A549 (cell line): ENCODE data around the gene NEURL1.

Experiments
- POLR2A ChIP-seq: IDR thresholded peaks from 2 replicates; pipeline ENCODE4 v1.6.1; 2012; ENCODE audit warnings: mild to moderate bottlenecking, low read length
- TF ChIP-seq, protein P1 (sequence below): fragments of >200 bp; sonication (Bioruptor Twin); formaldehyde crosslinking; IDR thresholded peaks from 3 replicates; pipeline ENCODE4 v1.5.1; 2016
- TF ChIP-seq, protein P2 (sequence below): fragments of 200-600 bp; sonication (generic); IDR thresholded peaks from 2 replicates; pipeline ENCODE4 v1.6.1; 2016; ENCODE audit warnings: antibody characterized with exemption, mild to moderate bottlenecking, moderate library complexity

DNA sequence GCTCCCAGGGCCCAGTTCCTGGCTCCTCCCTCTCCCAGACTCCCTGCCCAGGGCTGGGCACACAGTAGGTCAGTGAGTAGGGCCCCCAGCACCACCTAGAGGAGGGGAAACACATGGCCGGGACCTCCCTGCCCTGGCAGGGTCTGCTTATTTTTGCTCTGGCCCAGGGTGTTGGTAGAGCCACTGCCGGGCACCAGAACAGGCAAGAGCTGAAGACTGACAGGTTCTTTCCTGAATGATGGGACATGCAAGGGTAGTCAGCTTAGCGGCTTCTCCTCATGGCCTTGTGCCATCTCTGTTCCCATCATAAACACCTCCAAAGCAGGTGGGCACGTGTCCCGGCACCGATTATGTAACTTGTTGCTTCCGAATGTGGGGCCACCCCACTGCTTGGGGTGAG is 86.5 kb downstream of the NEURL1 start:
- TF ChIP-seq, protein P1, sequence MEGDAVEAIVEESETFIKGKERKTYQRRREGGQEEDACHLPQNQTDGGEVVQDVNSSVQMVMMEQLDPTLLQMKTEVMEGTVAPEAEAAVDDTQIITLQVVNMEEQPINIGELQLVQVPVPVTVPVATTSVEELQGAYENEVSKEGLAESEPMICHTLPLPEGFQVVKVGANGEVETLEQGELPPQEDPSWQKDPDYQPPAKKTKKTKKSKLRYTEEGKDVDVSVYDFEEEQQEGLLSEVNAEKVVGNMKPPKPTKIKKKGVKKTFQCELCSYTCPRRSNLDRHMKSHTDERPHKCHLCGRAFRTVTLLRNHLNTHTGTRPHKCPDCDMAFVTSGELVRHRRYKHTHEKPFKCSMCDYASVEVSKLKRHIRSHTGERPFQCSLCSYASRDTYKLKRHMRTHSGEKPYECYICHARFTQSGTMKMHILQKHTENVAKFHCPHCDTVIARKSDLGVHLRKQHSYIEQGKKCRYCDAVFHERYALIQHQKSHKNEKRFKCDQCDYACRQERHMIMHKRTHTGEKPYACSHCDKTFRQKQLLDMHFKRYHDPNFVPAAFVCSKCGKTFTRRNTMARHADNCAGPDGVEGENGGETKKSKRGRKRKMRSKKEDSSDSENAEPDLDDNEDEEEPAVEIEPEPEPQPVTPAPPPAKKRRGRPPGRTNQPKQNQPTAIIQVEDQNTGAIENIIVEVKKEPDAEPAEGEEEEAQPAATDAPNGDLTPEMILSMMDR: no peak
- TF ChIP-seq, protein P2, sequence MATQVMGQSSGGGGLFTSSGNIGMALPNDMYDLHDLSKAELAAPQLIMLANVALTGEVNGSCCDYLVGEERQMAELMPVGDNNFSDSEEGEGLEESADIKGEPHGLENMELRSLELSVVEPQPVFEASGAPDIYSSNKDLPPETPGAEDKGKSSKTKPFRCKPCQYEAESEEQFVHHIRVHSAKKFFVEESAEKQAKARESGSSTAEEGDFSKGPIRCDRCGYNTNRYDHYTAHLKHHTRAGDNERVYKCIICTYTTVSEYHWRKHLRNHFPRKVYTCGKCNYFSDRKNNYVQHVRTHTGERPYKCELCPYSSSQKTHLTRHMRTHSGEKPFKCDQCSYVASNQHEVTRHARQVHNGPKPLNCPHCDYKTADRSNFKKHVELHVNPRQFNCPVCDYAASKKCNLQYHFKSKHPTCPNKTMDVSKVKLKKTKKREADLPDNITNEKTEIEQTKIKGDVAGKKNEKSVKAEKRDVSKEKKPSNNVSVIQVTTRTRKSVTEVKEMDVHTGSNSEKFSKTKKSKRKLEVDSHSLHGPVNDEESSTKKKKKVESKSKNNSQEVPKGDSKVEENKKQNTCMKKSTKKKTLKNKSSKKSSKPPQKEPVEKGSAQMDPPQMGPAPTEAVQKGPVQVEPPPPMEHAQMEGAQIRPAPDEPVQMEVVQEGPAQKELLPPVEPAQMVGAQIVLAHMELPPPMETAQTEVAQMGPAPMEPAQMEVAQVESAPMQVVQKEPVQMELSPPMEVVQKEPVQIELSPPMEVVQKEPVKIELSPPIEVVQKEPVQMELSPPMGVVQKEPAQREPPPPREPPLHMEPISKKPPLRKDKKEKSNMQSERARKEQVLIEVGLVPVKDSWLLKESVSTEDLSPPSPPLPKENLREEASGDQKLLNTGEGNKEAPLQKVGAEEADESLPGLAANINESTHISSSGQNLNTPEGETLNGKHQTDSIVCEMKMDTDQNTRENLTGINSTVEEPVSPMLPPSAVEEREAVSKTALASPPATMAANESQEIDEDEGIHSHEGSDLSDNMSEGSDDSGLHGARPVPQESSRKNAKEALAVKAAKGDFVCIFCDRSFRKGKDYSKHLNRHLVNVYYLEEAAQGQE: no peak
- TF ChIP-seq POLR2A: no peak
